Activated CD4-positive, alpha-beta T cell treated with anti-CD3 and anti-CD28 coated beads, Interleukin-2, Interleukin-4, amounts not matched to agents 100 ng/mL and 50 ng/mL, durations not matched to agents 16 hours and 8 hours (primary cell): ENCODE results near the gene ZNF878.

ENCODE experiments used
- DNase-seq: peaks from one replicate; pipeline ENCODE4 v3.0.0-alpha.2; 2020; ENCODE audit warnings: low spot score

Gene ZNF878

DNA sequence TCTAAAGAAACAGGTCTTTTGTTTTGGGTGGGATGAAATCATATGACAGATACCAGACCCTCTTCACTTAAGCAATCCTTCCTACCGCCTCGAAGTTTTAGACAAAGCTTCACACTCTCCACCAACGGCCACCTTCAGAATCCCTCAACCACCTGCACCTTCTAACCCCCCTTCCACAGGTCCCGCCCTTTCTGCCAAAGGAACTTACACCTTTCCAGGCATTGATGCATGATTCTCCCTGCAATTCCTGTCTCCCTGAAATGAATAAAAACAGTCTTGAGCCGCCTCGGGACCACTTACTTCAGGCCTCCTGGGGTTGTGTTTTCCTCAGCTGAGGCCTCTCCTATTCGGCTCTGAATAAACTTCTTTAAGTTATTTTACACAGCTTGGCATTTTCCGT is 18.1 kb downstream of the ZNF878 start:
- no peak for DNase-seq

DNA sequence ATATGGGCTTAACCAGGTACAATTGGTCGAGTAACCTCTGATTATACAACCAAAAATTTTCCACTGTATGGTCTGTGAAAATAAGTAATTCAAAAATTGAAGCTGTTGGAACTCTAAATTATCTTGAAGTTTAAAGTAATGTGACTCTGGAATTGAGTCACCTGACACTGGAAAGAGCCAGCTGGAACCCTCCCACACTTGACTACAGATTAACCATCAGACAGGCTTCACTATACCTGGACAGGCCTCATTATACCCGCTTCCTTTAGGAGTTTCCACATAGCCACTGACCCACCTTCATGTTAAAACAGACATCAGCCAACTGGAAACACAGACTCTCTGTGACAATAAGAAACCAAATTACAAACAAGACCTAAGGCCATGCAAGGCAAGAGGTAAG is 18.6 kb downstream of the ZNF878 start:
- no peak for DNase-seq

GRCh38 chr19:12015753-12016116 is 37.0 kb downstream of the ZNF878 start:
- DNase-seq, result no peak

GRCh38 chr19:12015015-12015752 is 37.6 kb downstream of the ZNF878 start:
- no peak for DNase-seq

- DNase-seq, result peak; percentile 74
Measured at GRCh38 chr19:12000152-12000981, 52.4 kb downstream of the ZNF878 start.

GRCh38 chr19:11995174-11995573 is 57.6 kb downstream of the ZNF878 start:
- DNase-seq, result no peak
